Large intestine (tissue), 3 donors: ENCODE results near the gene TBC1D4. TPM values are rescaled to one million over a fixed set of nuclear protein-coding genes. Genes with fewer than 3 reads are reported as not detected.

Source experiments
- DNase-seq, 2 donors: peaks; one replicate each; pipeline versions ENCODE4 v3.0.0 to v3.0.0-alpha.2; 2013
- H3K27ac ChIP-seq: one replicate; pipeline ENCODE4 v1.5.1; 2013; ENCODE audit warnings: low read length
- H3K27me3 ChIP-seq: 2 replicates; pipeline ENCODE4 v1.6.1; 2013; ENCODE audit warnings: low read length; ENCODE audit not compliant: control insufficient read depth, insufficient read depth
- H3K36me3 ChIP-seq: 2 replicates; pipeline ENCODE4 v1.6.1; 2013; ENCODE audit warnings: low read length; ENCODE audit not compliant: control insufficient read depth, insufficient read depth
- H3K4me1 ChIP-seq: one replicate; pipeline ENCODE4 v1.6.1; 2013; ENCODE audit warnings: low read length; ENCODE audit not compliant: control insufficient read depth, insufficient read depth
- H3K4me3 ChIP-seq: one replicate; pipeline ENCODE4 v1.5.1; 2013; ENCODE audit warnings: low read length
- H3K9me3 ChIP-seq: one replicate; pipeline ENCODE4 v1.6.1; 2013; ENCODE audit warnings: mild to moderate bottlenecking, low read depth, low read length, moderate library complexity; ENCODE audit not compliant: control insufficient read depth
- WGBS: methylation state at CpG from one replicate; pipeline ENCODE4 v1.1.5; 2013; ENCODE audit warnings: low lambda C conversion rate; ENCODE audit not compliant: insufficient coverage; 5-methylcytosine and 5-hydroxymethylcytosine counted together
- polyA plus RNA-seq: library from polyadenylated mRNA; unstranded; fragments of 120-200 nt; gene quantifications from one replicate; pipeline ENCODE4 v1.2.1, GENCODE V29; 2013

Gene TBC1D4
- polyA plus RNA-seq, 1 donor = 10.1 TPM

DNA sequence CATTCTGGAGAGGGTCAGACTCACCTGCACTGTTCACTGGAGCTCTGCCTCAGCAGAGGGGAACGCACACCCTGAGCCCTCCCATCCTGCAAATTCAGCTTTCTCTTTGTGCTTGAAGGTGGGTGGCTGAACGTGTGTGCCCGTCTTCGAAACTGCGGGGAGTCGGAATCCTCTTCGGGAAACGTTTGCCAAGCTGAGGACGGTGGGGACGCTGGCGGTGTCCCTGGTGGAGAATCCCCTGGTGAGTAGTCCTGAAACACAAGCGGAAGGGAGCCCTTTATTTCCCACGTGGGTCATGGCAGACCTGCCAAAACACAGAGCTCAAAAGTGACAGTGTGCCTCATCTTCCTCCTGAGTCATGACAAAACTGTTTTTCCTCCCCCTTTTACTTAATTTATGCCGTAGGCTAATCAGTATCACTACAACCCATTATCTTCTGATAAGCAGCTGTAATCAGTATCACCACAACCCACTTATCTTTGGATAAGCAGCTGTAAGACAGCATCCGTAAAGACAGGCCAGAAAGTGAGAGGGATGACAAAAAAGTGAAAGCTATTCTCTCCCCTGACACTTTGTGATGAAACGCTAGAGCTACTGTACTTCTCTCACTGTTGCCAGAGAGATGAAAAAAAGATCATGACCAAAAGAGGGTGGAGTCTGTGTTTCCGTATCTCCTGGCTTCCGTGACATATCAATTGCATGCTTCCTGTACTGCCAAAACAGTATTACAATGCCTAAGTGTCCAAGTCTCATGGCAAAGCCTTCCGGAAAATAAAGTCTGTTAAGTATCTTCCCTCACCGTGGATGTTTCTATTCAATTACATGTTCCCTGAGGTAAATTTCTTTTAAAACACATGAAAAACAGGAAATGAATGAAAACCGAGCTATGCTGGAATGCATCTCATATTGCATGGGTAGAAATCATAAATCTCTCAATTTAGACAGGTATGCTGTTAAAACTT is 155.5 kb downstream of the TBC1D4 start:
- Histone ChIP-seq H3K9me3 (no peaks in the 10 kb centered on the region), H3K36me3 (no peaks in the 10 kb centered on the region), H3K4me3 (no peak overlapping the region), H3K27me3 (no peaks in the 10 kb centered on the region), H3K4me1 (no peaks in the 10 kb centered on the region), H3K27ac (no peak overlapping the region)
- 80% methylated on average over 1 of the region's 21 CpGs for WGBS
- DNase-seq = peak; percentile 5 to 22

DNA sequence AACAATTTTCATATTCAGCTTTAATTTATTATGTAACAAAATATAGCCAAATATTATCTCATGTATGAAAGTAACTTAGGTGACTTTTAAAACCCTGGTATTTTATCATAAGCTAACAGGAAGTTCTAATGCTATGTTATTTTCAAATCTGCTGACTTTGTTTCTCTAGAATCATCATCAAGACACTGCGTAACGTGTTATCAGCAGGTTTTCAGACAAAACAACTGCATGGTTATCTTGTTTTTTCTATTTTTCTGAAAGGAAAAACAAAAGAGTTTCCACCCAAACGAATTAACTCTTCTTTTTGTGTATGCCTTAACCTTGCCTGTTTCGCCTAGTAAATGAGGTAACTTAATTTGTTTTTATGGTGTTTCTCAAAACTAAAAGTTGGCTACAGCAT is 156.3 kb downstream of the TBC1D4 start:
- H3K27me3 ChIP-seq = no peaks in the 10 kb centered on the region
- no peak overlapping the region for H3K27ac ChIP-seq
- no peak overlapping the region for H3K4me3 ChIP-seq
- H3K9me3 ChIP-seq = no peaks in the 10 kb centered on the region
- H3K36me3 ChIP-seq = no peaks in the 10 kb centered on the region
- H3K4me1 ChIP-seq = no peaks in the 10 kb centered on the region
- no peak for DNase-seq
- no CpG with 5 or more reads among the region's 4 CpGs for whole genome bisulfite sequencing

DNA sequence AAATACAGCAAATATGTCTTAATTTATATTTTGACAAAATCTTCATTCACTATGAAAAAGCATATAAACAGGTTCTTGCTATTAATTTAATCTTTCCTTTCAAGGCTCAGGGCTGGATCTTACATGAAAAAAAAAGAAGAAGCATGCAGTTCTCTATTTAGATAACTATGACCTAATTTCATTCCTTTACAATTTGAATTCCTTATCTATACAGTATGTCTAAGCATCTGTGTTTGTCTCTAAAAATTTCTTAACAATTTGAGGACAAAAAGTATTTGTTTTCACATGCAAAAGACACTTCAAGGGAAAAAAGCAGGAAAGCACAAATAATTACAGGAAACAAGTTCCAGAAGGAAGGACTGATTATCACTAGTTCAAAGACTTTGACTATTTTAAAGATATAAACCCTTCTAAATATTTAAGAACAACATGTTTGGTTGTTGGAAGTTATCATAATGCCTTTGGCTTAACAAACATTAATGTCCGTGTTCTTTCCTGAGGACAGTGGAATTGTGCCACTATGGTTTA is 157.5 kb downstream of the TBC1D4 start:
- no peak for DNase-seq
- WGBS = no CpG with 5 or more reads among the region's 1 CpG
- Histone ChIP-seq H3K27ac (no peak overlapping the region), H3K4me3 (no peak overlapping the region), H3K4me1 (no peaks in the 10 kb centered on the region), H3K36me3 (no peaks in the 10 kb centered on the region), H3K27me3 (no peaks in the 10 kb centered on the region), H3K9me3 (no peaks in the 10 kb centered on the region)

DNA sequence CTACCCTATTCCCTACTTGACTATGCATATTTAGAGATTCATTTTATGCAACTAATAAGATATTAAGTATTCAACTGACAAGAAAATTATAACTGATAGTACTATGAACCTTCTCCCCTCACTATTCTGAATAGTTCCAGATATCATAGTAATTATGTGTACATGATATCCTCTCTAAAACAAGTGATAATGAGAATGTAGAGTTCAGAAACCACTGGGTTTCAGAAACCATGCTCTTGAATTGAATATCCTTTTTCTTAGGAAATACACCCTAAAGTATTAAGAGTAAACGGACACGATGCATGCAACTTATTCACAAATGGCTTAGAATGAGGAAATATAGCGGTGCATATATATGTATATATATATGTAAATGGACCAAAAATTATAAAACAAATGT is 160.9 kb downstream of the TBC1D4 start:
- Histone ChIP-seq H3K4me3 (no peak overlapping the region), H3K9me3 (no peaks in the 10 kb centered on the region), H3K27me3 (no peaks in the 10 kb centered on the region), H3K27ac (no peak overlapping the region), H3K4me1 (no peaks in the 10 kb centered on the region), H3K36me3 (no peaks in the 10 kb centered on the region)
- no peak for DNase-seq
- WGBS = 89% methylated on average over 3 of the region's 3 CpGs

DNA sequence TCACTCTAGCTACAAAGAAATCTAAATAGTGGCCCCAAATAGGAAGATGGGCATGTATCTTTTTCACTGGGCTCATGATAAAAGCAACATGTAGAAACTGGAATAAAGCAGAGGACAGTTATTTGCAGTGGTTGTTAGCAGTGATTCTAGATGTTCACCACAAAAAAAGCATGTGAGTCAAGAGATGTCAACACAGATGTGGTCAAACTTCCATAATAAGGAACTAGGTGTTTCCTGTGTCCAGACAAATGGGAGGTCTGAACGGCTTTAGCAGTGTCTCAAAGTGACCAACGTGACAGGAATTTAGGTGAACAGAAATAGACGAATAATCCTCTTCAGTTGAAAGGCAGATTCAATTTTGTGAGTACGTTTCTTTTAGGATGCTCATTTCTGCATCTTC is 162.7 kb downstream of the TBC1D4 start:
- Histone ChIP-seq H3K4me1 (no peaks in the 10 kb centered on the region), H3K9me3 (no peaks in the 10 kb centered on the region), H3K27me3 (no peaks in the 10 kb centered on the region), H3K27ac (no peak overlapping the region), H3K4me3 (no peak overlapping the region), H3K36me3 (no peaks in the 10 kb centered on the region)
- no peak for DNase-seq
- no CpG with 5 or more reads among the region's 4 CpGs for WGBS

DNA sequence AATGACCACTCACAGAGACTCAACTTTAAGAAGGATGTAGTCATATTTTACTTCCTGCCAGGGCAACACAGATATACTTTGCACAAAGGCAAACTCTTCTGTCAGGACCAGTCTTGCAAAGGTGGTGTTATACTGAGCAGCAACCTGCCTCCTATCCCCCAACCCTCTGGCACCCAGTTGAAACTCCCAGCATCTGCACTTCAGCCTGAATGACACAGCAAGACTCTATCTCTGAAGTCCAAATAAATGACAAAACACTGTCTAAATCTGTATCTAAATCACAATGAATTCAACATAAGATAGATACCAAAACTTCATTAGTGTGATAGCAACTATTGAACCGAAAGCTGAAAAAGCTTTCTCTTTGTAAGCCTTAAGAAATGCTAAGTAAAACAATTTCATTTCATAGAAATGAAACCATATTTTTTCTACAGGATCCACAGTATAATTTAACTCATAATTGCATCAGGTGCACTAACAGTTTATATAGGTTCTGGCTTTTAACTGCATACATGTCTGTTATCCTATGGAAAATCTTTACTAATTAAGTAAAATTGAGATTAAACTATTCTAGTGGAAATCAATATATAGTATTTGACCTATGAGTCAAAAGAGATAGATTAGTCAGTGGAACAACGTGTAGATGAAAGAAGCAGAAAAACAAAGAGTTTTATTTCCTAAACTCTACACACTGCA is 163.7 kb downstream of the TBC1D4 start:
- Histone ChIP-seq H3K4me1 (no peaks in the 10 kb centered on the region), H3K27ac (no peak overlapping the region), H3K36me3 (no peaks in the 10 kb centered on the region), H3K27me3 (no peaks in the 10 kb centered on the region), H3K4me3 (no peak overlapping the region), H3K9me3 (no peaks in the 10 kb centered on the region)
- no peak for DNase-seq
- WGBS = 100% methylated on average over 1 of the region's 2 CpGs

DNA sequence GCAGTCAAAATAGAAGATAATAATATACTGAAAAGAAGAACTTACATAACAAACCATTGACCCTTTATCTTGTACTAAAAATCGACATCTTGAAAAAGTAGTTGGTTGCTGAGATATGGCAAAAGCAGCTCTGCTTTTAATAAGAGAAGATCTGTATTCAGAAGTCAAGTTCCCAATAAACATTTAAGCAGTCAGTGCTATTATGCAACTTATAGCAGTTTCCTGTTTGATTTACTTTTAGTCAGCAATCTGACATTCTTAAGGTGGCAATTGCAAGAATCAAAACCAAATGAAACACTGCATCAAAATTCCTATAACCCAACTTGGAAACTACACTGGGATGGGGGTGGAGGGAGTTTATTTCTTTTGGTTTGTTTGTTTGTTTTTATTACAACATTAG is 165.5 kb downstream of the TBC1D4 start:
- Histone ChIP-seq H3K4me3 (no peak overlapping the region), H3K9me3 (no peaks in the 10 kb centered on the region), H3K27ac (no peak overlapping the region), H3K36me3 (no peaks in the 10 kb centered on the region), H3K4me1 (no peaks in the 10 kb centered on the region), H3K27me3 (no peaks in the 10 kb centered on the region)
- WGBS = no CpG with 5 or more reads among the region's 1 CpG
- DNase-seq = no peak

DNA sequence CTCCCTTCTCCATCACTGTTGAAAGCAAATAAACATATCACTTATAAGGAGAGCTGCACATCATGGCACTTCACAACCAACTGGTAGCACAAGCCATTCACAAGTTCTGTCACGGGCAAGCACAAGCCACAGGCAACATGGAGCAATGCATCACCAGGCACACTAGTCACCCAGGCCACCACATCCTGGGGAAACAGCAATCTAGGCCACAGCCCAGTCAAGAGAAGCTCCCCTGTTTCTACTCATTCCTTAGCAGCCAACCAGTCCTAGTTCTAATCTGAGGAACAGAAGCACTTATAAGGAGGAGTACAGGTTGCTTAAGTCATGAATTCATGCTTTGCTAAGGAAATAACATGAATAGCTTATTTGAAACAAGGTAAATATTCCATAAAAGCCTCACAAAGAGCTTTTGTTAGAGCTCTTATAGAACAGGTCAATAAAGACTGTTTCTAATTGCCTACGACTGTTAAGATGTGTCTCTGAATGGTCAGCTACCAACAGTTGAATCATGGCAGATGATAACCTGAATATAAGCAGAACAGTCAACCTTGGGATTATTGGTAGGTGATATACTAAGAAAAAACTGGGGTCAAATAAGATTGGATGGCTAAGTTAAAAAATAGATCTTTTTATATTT is 169.0 kb downstream of the TBC1D4 start:
- H3K27ac ChIP-seq = no peak overlapping the region

GRCh38 chr13:75309981-75310580 is 171.9 kb downstream of the TBC1D4 start:
- no CpG with 5 or more reads among the region's 8 CpGs for WGBS
- no peaks in the 10 kb centered on the region for H3K4me1 ChIP-seq

More for the DNA sequence above, 169.0 kb downstream of the TBC1D4 start:
- WGBS = 20% methylated on average over 1 of the region's 2 CpGs
- no peak for DNase-seq
- Histone ChIP-seq H3K4me1 (no peaks in the 10 kb centered on the region), H3K4me3 (no peak overlapping the region), H3K9me3 (no peaks in the 10 kb centered on the region), H3K27me3 (no peaks in the 10 kb centered on the region), H3K36me3 (no peaks in the 10 kb centered on the region)

GRCh38 chr13:75308222-75308621 is 173.7 kb downstream of the TBC1D4 start:
- Histone ChIP-seq H3K9me3 (no peaks in the 10 kb centered on the region), H3K27ac (no peak overlapping the region), H3K27me3 (no peaks in the 10 kb centered on the region), H3K4me3 (no peak overlapping the region), H3K36me3 (no peaks in the 10 kb centered on the region), H3K4me1 (no peaks in the 10 kb centered on the region)
- WGBS = no CpG with 5 or more reads among the region's 2 CpGs
- no peak for DNase-seq

More at GRCh38 chr13:75309981-75310580, 171.9 kb downstream of the TBC1D4 start:
- H3K36me3 ChIP-seq = no peaks in the 10 kb centered on the region
- H3K4me3 ChIP-seq = no peak overlapping the region
- H3K27ac ChIP-seq = no peak overlapping the region
- DNase-seq = no peak
- no peaks in the 10 kb centered on the region for H3K27me3 ChIP-seq
- H3K9me3 ChIP-seq = no peaks in the 10 kb centered on the region
